ENCODE results near the gene RNF5. TPM values are rescaled to one million over a fixed set of nuclear protein-coding genes. Genes with fewer than 3 reads are reported as not detected.

The RNF5 gene
- total and polyA plus RNA-seq, 2 experiments from 2014 or later, result 48.1 to 58.8 TPM

GRCh38 chr6:32198345-32198696 lies 20.1 kb downstream of the RNF5 start:
- no peaks in the 10 kb centered on the region for H3K27me3 ChIP-seq (replicated peaks; ENCODE audit: insufficient read depth)
- no peaks in the 10 kb centered on the region for H3K36me3 ChIP-seq (ENCODE audit: low read depth)
- H3K4me1 ChIP-seq (ENCODE audit: insufficient read depth), result peaks cover 16% of the 10 kb centered on the region
- peaks cover 13% of the 10 kb centered on the region for H3F3A ChIP-seq (ENCODE audit: insufficient read depth)
- in situ Hi-C loops (cut with MboI), result no loop called here
- H3K9ac ChIP-seq, result no peak overlapping the region
- no peak overlapping the region for H2AFZ ChIP-seq
- H3K79me2 ChIP-seq (ENCODE audit: insufficient read depth), result no peaks in the 10 kb centered on the region
- 61 to 63% methylated on average over 3 of the region's 3 CpGs for WGBS, 2 experiments (ENCODE audit: low coverage in 1 of 2, low lambda C conversion rate in 2 of 2, missing lambda C conversion rate in 2 of 2)
- no peaks in the 10 kb centered on the region for H3K9me2 ChIP-seq (ENCODE audit: insufficient read depth)
- TF ChIP-seq EZH2phosphoT487 (IDR thresholded peaks at IDR 0.05; ENCODE audit: insufficient read depth, low read depth), result no peak
- TF ChIP-seq EZH2 (IDR thresholded peaks at IDR 0.05; ENCODE audit: insufficient read depth, poor library complexity, severe bottlenecking), result no peak
- H3K27ac ChIP-seq, result no peak overlapping the region
- H3K4me3 ChIP-seq, result no peak overlapping the region
- no peaks in the 10 kb centered on the region for H4K20me1 ChIP-seq (ENCODE audit: insufficient read depth)
- H3K9me3 ChIP-seq (ENCODE audit: low read depth), result no peaks in the 10 kb centered on the region
- no peak overlapping the region for H3K4me2 ChIP-seq (ENCODE audit: unreplicated experiment)
- DNase-seq, result no peak

- H3K9me2 ChIP-seq (ENCODE audit: insufficient read depth), result no peaks in the 10 kb centered on the region
- H3K79me2 ChIP-seq (ENCODE audit: insufficient read depth), result no peaks in the 10 kb centered on the region
- DNase-seq, result no peak
- no peak overlapping the region for H3K9ac ChIP-seq
- no peak overlapping the region for H3K4me3 ChIP-seq
- no peak overlapping the region for H3K4me2 ChIP-seq (ENCODE audit: unreplicated experiment)
- peaks cover 13% of the 10 kb centered on the region for H3F3A ChIP-seq (ENCODE audit: insufficient read depth)
- H4K20me1 ChIP-seq (ENCODE audit: insufficient read depth), result no peaks in the 10 kb centered on the region
- no peak for TF ChIP-seq EZH2 (IDR thresholded peaks at IDR 0.05; ENCODE audit: insufficient read depth, poor library complexity, severe bottlenecking)
- TF ChIP-seq EZH2phosphoT487 (IDR thresholded peaks at IDR 0.05; ENCODE audit: insufficient read depth, low read depth), result no peak
- H3K4me1 ChIP-seq (ENCODE audit: insufficient read depth), result peaks cover 16% of the 10 kb centered on the region
- H3K9me3 ChIP-seq (ENCODE audit: low read depth), result no peaks in the 10 kb centered on the region
- no peaks in the 10 kb centered on the region for H3K36me3 ChIP-seq (ENCODE audit: low read depth)
- 74 to 78% methylated on average over 17 of the region's 17 CpGs for WGBS, 2 experiments (ENCODE audit: low coverage in 1 of 2, low lambda C conversion rate in 2 of 2, missing lambda C conversion rate in 2 of 2)
- H3K27ac ChIP-seq, result no peak overlapping the region
- no peak overlapping the region for H2AFZ ChIP-seq
- H3K27me3 ChIP-seq (replicated peaks; ENCODE audit: insufficient read depth), result no peaks in the 10 kb centered on the region
- in situ Hi-C loops (cut with MboI), result no loop called here
Measured at GRCh38 chr6:32198866-32199265, 20.7 kb downstream of the RNF5 start.

- H3K4me3 ChIP-seq, result no peak overlapping the region
- H3K36me3 ChIP-seq (ENCODE audit: low read depth), result no peaks in the 10 kb centered on the region
- no peak overlapping the region for H3K4me2 ChIP-seq (ENCODE audit: unreplicated experiment)
- H3K79me2 ChIP-seq (ENCODE audit: insufficient read depth), result no peaks in the 10 kb centered on the region
- no peaks in the 10 kb centered on the region for H3K27me3 ChIP-seq (replicated peaks; ENCODE audit: insufficient read depth)
- no peaks in the 10 kb centered on the region for H4K20me1 ChIP-seq (ENCODE audit: insufficient read depth)
- DNase-seq, result no peak
- H3K4me1 ChIP-seq (ENCODE audit: insufficient read depth), result 0 out of 2 replicates have a peak, but pooled peaks cover 5% of the 10 kb centered on the region
- WGBS, 2 experiments (ENCODE audit: low coverage in 1 of 2, low lambda C conversion rate in 2 of 2, missing lambda C conversion rate in 2 of 2), result 62 to 63% methylated on average over 12 to 13 of the region's 13 CpGs
- H3F3A ChIP-seq (ENCODE audit: insufficient read depth), result no peaks in the 10 kb centered on the region
- no peaks in the 10 kb centered on the region for H3K9me2 ChIP-seq (ENCODE audit: insufficient read depth)
- no peak overlapping the region for H3K27ac ChIP-seq
- H3K9me3 ChIP-seq (ENCODE audit: low read depth), result no peaks in the 10 kb centered on the region
- TF ChIP-seq EZH2phosphoT487 (IDR thresholded peaks at IDR 0.05; ENCODE audit: insufficient read depth, low read depth), result no peak
- TF ChIP-seq EZH2 (IDR thresholded peaks at IDR 0.05; ENCODE audit: insufficient read depth, poor library complexity, severe bottlenecking), result no peak
- H2AFZ ChIP-seq, result no peak overlapping the region
- in situ Hi-C loops (cut with MboI), result no loop called here
- no peak overlapping the region for H3K9ac ChIP-seq
Measured at GRCh38 chr6:32200711-32201475, 22.7 kb downstream of the RNF5 start.

- in situ Hi-C loops (cut with MboI), result no loop called here
- Histone ChIP-seq H3K9ac (no peak overlapping the region), H3K79me2 (ENCODE audit: insufficient read depth) (no peaks in the 10 kb centered on the region), H3K36me3 (ENCODE audit: low read depth) (no peaks in the 10 kb centered on the region), H2AFZ (no peak overlapping the region), H3K4me2 (ENCODE audit: unreplicated experiment) (no peak overlapping the region), H3F3A (ENCODE audit: insufficient read depth) (no peaks in the 10 kb centered on the region), H4K20me1 (ENCODE audit: insufficient read depth) (no peaks in the 10 kb centered on the region), H3K27me3 (replicated peaks; ENCODE audit: insufficient read depth) (0 out of 2 replicates have a peak, but pooled peaks cover 3% of the 10 kb centered on the region), H3K9me2 (ENCODE audit: insufficient read depth) (no peaks in the 10 kb centered on the region), H3K9me3 (ENCODE audit: low read depth) (no peaks in the 10 kb centered on the region), H3K27ac (no peak overlapping the region), H3K4me3 (no peak overlapping the region), H3K4me1 (ENCODE audit: insufficient read depth) (no peaks in the 10 kb centered on the region)
- TF ChIP-seq EZH2phosphoT487 (IDR thresholded peaks at IDR 0.05; ENCODE audit: insufficient read depth, low read depth) (no peak), EZH2 (IDR thresholded peaks at IDR 0.05; ENCODE audit: insufficient read depth, poor library complexity, severe bottlenecking) (no peak)
- DNase-seq, result no peak
- 66 to 68% methylated on average over 9 of the region's 9 CpGs for WGBS, 2 experiments (ENCODE audit: low coverage in 1 of 2, low lambda C conversion rate in 2 of 2, missing lambda C conversion rate in 2 of 2)
Measured at GRCh38 chr6:32202186-32202585, 24.0 kb downstream of the RNF5 start.
